Raji (cell line): Measurements from ENCODE around the gene ABCG1.

Experiments
- POLR2A ChIP-seq: IDR thresholded peaks from 2 replicates; pipeline ENCODE4 v1.6.1; 2011; ENCODE audit warnings: low read depth, low read length, control low read depth; ENCODE audit not compliant: insufficient read depth

Gene ABCG1

GRCh38 chr21:42290505-42290904, 71.6 kb downstream of the ABCG1 start:
- no peak for TF ChIP-seq POLR2A

DNA sequence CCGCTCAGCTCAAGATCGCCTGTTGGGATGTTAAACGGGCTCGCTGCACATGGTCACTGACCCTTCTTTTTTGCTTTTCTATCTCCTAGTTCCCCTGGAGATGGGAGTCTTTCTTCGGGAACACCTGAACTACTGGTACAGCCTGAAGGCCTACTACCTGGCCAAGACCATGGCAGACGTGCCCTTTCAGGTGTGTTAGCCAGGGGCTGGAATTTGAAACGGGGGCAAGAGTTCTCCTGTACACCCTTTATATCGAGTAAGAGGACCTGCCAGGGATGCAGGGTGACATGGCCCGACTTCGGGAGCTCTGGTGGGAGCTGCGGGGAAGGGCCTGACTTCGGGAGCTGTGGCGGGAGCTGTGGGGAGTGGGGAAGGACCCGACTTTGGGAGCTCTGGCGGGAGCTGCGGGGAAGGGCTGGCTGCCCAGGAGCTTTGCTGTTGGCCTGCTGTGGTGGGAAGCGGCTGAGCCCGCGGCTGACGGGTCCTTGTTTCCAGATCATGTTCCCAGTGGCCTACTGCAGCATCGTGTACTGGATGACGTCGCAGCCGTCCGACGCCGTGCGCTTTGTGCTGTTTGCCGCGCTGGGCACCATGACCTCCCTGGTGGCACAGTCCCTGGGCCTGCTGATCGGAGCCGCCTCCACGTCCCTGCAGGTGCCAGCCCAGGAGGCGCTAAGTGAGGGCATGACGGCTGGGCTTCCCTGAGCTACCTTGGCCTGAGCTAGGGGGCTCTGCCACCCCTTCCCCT, 72.2 kb downstream of the ABCG1 start:
- no peak for TF ChIP-seq POLR2A

GRCh38 chr21:42291751-42292562, 73.0 kb downstream of the ABCG1 start:
- no peak for TF ChIP-seq POLR2A

DNA sequence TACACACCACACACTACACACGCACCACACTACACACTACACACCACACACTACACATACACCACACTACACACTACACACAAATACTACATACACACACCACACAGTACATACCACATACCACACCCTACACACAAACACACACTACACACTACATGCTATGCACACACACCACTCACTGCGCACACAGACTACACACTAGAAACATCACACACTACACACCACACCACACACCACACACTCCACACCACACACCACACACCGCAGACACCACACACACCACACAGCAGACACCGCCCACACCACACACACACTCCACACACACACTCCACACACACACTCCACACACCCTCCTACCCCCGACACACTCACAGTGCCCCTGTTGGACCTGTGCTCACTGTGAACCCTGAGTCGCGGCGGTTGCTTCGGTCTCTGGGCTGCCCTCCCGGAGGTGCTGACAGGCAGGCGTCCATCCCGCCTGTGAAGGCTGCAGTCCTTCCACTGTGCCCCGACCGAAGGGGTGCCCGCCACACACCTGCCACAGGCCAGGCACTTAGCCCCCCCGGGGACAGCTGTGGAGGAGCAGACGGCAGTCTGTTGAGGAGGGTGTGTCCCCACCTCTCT, 74.8 kb downstream of the ABCG1 start:
- no peak for TF ChIP-seq POLR2A

DNA sequence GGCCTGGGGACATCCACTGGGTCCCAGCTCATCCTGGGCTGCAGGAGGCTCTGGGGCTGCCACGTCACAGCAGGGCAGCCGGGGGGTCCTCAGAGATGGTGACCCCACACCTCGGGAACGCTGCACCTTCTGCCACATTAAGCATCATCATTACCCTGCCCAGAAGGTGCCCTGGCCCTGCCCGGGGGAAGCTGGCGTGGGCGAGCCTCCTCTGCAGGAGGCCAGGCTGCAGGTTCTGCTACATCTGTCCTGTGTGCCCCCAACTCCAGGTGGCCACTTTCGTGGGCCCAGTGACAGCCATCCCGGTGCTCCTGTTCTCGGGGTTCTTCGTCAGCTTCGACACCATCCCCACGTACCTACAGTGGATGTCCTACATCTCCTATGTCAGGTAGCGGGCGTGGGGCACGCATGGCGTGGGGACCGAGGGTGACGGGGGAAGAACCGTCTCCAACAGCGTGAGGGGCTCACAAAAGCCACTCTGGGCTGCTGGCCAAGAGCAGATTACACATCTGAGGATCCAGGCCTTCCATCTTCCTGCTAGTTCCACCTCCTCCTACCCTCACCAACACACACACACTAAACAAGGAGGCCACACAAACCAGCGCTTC, 75.4 kb downstream of the ABCG1 start:
- no peak for TF ChIP-seq POLR2A

- TF ChIP-seq POLR2A: no peak
Observed at GRCh38 chr21:42295845-42296244, 76.9 kb downstream of the ABCG1 start.

- TF ChIP-seq POLR2A: no peak
Observed at GRCh38 chr21:42296501-42296900, 77.6 kb downstream of the ABCG1 start.

GRCh38 chr21:42297377-42297776, 78.4 kb downstream of the ABCG1 start:
- TF ChIP-seq POLR2A: no peak

DNA sequence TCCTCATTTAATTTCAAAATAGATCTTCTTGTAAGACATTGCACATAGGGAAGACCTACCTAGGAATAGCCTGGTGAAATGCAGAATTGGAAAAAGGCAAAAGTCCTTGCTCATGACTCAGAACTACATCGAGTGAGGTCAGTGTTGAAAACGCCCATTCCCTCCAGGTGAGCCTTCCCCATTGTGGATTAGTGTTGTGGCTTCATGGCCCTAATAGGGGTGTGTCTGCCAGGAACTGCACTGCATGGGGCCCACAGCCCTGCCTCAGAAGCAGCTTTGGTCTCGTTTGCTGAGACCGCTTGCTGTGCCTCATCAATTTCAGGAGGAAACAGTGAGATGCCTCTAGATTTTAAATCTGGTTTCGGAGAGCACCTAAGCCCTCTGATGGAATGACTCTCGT, 79.3 kb downstream of the ABCG1 start:
- TF ChIP-seq POLR2A: no peak

DNA sequence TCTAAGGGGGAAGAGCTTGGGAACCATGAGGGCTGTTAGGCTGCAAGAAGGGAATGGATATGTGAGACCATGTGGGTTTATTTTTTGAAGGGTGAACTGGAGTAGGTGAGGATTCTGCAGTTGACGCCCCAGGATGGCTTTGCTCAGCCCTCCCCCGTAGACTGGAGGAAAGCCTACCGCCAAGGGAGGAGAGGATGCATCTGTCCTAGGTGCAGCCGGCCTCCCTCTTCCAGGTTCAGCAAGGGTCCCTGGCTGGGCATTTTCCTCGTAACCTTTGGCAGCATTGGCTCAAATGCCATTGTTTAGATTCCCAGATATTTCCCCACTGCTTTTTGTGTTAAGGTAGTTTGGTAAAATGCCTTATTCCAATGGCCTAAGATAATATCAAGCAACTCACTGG, 79.7 kb downstream of the ABCG1 start:
- TF ChIP-seq POLR2A: no peak

DNA sequence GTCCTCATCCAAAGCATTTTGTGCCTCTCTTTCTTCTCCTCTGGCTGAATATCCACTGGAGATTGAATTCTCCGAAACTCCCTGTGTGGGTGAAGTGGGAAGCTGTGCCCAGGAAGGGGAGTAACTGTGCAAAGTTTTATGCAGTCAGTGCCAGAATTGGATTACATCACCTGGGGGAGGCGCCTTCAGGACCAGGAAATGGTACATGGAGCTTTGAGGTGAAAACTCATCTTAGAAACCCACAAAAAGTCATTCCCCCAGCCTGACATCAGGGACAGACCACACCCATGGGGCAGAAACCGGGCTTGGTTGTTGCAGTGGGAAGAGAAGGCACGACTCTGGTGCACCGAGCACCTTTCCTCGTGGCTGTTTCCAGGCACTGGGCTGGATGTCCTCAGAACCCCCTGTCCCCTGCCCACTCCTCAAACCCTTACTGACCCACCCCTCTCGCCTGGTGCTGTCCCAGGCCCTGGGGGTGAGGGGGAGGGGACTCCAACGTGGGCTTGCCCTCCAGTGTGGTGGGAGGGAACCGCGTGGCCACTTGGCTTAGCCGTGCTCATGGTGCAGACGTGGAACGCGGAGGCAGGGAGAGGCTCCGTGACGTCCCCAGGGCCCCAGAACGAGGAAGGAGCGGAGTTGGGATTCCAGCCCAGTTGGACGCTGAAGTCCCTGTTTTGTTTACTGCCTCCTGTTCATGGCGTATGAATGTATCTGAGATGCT, 80.5 kb downstream of the ABCG1 start:
- no peak for TF ChIP-seq POLR2A

GRCh38 chr21:42300045-42300583, 81.2 kb downstream of the ABCG1 start:
- no peak for TF ChIP-seq POLR2A

DNA sequence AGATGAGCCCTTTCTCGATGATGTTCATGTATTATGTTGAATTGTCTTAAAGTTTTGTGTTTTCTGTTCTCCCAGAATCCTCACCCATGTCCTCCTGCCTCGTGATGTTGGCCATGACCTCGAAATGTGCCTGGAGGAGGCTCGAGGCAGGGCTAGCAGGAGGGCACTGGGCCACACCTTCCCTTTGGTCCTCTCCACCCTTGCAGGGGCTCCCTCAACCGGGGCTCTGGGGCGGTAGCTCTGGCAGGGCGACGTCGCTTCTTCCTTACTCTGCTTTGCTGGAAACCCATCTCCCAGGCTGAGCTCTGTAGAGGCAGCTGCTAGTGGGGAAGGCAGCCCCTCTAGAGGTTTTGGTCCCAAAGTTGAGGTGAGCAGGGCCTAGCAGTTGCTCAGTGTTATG, 82.0 kb downstream of the ABCG1 start:
- no peak for TF ChIP-seq POLR2A

GRCh38 chr21:42301371-42302075, 82.6 kb downstream of the ABCG1 start:
- TF ChIP-seq POLR2A: no peak
